H1 (cell line): Measurements from ENCODE around the gene MMP25. TPM values are rescaled to one million over a fixed set of nuclear protein-coding genes. Genes with fewer than 3 reads are reported as not detected.
"Not testable (repeated sequence)": the region's sequence is repeated elsewhere in the genome, so short reads cannot be mapped to it uniquely, and the experiment has no call there.

Experiments
- CTCF ChIA-PET: fragments of 300-600 bp; sonication (Branson Sonifier 250); formaldehyde crosslinking; loops from one replicate; lab custom pipeline; 2021; ENCODE audit not compliant: partially characterized antibody; lab: Charles Lee
- POLR2A ChIA-PET: fragments of 300-600 bp; sonication (Branson Sonifier 250); formaldehyde crosslinking; loops from one replicate; lab custom pipeline; 2021; ENCODE audit warnings: inconsistent platforms; ENCODE audit not compliant: partially characterized antibody; lab: Charles Lee
- DNase-seq, 2 experiments: peaks; one replicate each; pipeline versions ENCODE4 v3.0.0 to v3.0.0-alpha.2; 2010 to 2022; ENCODE audit warnings: low spot score in 2 of 2, low read depth in 1 of 2, mixed read lengths in 1 of 2
- FAIRE-seq: peaks from 2 replicates; lab custom pipeline; 2011; peaks lifted over from hg19 to GRCh38; lab: Jason Lieb, UNC
- H2AFZ ChIP-seq: 2 replicates; pipeline ENCODE4 v1.8.1; 2012; ENCODE audit warnings: low read length, inconsistent platforms
- H2AK5ac ChIP-seq: 2 replicates; pipeline ENCODE4 v1.6.1; 2013; ENCODE audit warnings: low read depth, low read length
- H2BK120ac ChIP-seq: replicated peaks from 2 replicates; pipeline ENCODE3; 2013; ENCODE audit warnings: low read depth, low read length, inconsistent platforms
- H2BK12ac ChIP-seq: 2 replicates; pipeline ENCODE4 v1.6.1; 2013; ENCODE audit warnings: low read depth, low read length
- H2BK15ac ChIP-seq: 2 replicates; pipeline ENCODE4 v1.6.1; 2013; ENCODE audit warnings: low read length
- H2BK20ac ChIP-seq: 2 replicates; pipeline ENCODE4 v1.6.1; 2013; ENCODE audit warnings: low read length
- H2BK5ac ChIP-seq: 2 replicates; pipeline ENCODE4 v1.6.1; 2013; ENCODE audit warnings: low read depth, low read length
- H3K14ac ChIP-seq: 2 replicates; pipeline ENCODE4 v1.6.1; 2013; ENCODE audit warnings: inconsistent platforms; ENCODE audit not compliant: insufficient read length
- H3K18ac ChIP-seq: 2 replicates; pipeline ENCODE4 v1.6.1; 2013; ENCODE audit warnings: low read length; ENCODE audit errors: extremely low read depth
- H3K23ac ChIP-seq: 2 replicates; pipeline ENCODE4 v1.6.1; 2013; ENCODE audit warnings: inconsistent platforms; ENCODE audit not compliant: insufficient read length
- H3K23me2 ChIP-seq: 2 replicates; pipeline ENCODE4 v1.6.1; 2013; ENCODE audit warnings: low read depth, low read length
- H3K27ac ChIP-seq: 2 replicates; pipeline ENCODE4 v1.6.1; 2011; ENCODE audit warnings: low read depth, low read length, inconsistent platforms
- H3K27me3 ChIP-seq, 4 experiments: replicated peaks in 1 of 4; 1 replicate in 1 of 4; 2 replicates in 3 of 4; pipeline versions ENCODE4 v1.6.1 to v1.8.1; 2011 to 2013; ENCODE audit warnings: low read length in 3 of 4, mild to moderate bottlenecking in 3 of 4, inconsistent platforms in 2 of 4, mixed read lengths in 2 of 4, moderate library complexity in 1 of 4; ENCODE audit not compliant: control insufficient read depth in 3 of 4, insufficient read depth in 3 of 4; ENCODE audit errors: extremely low read depth in 1 of 4
- H3K36me3 ChIP-seq, 4 experiments: 2 replicates each; pipeline versions ENCODE4 v1.6.1 to v1.8.1; 2011 to 2013; ENCODE audit warnings: mild to moderate bottlenecking in 4 of 4, low read length in 3 of 4, moderate library complexity in 2 of 4, control low read depth in 1 of 4, inconsistent platforms in 1 of 4; ENCODE audit not compliant: insufficient read depth in 4 of 4, control insufficient read depth in 2 of 4
- H3K4ac ChIP-seq: replicated peaks from 2 replicates; pipeline ENCODE3; 2013; ENCODE audit warnings: low read length, low read depth, mixed read lengths, inconsistent platforms; ENCODE audit not compliant: insufficient read length
- H3K4me1 ChIP-seq, 4 experiments: replicated peaks in 1 of 4; 1 replicate in 1 of 4; 2 replicates in 3 of 4; pipeline versions ENCODE4 v1.6.1 to v1.8.1; 2011 to 2013; ENCODE audit warnings: low read length in 3 of 4, inconsistent platforms in 2 of 4, mixed read lengths in 1 of 4; ENCODE audit not compliant: insufficient read depth in 4 of 4, control insufficient read depth in 3 of 4
- H3K4me2 ChIP-seq, 2 experiments: 2 replicates each; pipeline versions ENCODE4 v1.6.1 to v1.8.1; 2011 to 2013; ENCODE audit warnings: low read depth in 2 of 2, low read length in 2 of 2, control low read depth in 1 of 2, inconsistent platforms in 1 of 2, mild to moderate bottlenecking in 1 of 2; ENCODE audit not compliant: insufficient read depth in 1 of 2
- H3K4me3 ChIP-seq, 4 experiments: fragments of 200-600, 300-600 bp in 1 of 4; sonication (generic), shearing (Covaris generic), sonication (Bioruptor Twin) in 1 of 4; 2 replicates each; pipeline versions ENCODE4 v1.5.1 to v1.8.1; 2011 to 2016; ENCODE audit warnings: low read length in 4 of 4, low read depth in 3 of 4, control low read depth in 2 of 4, inconsistent platforms in 2 of 4, mild to moderate bottlenecking in 2 of 4, mixed read lengths in 1 of 4, moderate library complexity in 1 of 4; ENCODE audit not compliant: insufficient read depth in 2 of 4; ENCODE audit errors: extremely low read depth in 1 of 4
- H3K56ac ChIP-seq: replicated peaks from 2 replicates; pipeline ENCODE3; 2013; ENCODE audit warnings: low read depth, mild to moderate bottlenecking, mixed read lengths, low read length, inconsistent platforms; ENCODE audit not compliant: insufficient read length
- H3K79me1 ChIP-seq: 2 replicates; pipeline ENCODE4 v1.6.1; 2013; ENCODE audit warnings: low read depth, low read length, control low read depth
- H3K79me2 ChIP-seq, 2 experiments: 2 replicates each; pipeline versions ENCODE4 v1.6.1 to v1.8.1; 2012 to 2013; ENCODE audit warnings: low read length in 2 of 2, mild to moderate bottlenecking in 2 of 2, inconsistent platforms in 1 of 2; ENCODE audit not compliant: insufficient read depth in 2 of 2, control insufficient read depth in 1 of 2
- H3K9ac ChIP-seq, 4 experiments: replicated peaks in 1 of 4; 1 replicate in 1 of 4; 2 replicates in 3 of 4; pipeline versions ENCODE4 v1.6.1 to v1.8.1; 2011 to 2013; ENCODE audit warnings: low read depth in 3 of 4, low read length in 3 of 4, control low read depth in 2 of 4, mild to moderate bottlenecking in 2 of 4, moderate library complexity in 2 of 4, inconsistent platforms in 1 of 4; ENCODE audit errors: extremely low read depth in 1 of 4
- H3K9me3 ChIP-seq, 2 experiments: 2 replicates each; pipeline versions ENCODE4 v1.6.1 to v1.8.1; 2012 to 2013; ENCODE audit warnings: mild to moderate bottlenecking in 2 of 2, moderate library complexity in 2 of 2, control low read depth in 1 of 2, inconsistent platforms in 1 of 2, low read depth in 1 of 2, low read length in 1 of 2, mixed read lengths in 1 of 2; ENCODE audit not compliant: insufficient read depth in 2 of 2
- H4K20me1 ChIP-seq, 2 experiments: replicated peaks in 1 of 2; 2 replicates each; pipeline versions ENCODE3 to v1.8.1; 2011 to 2013; ENCODE audit warnings: inconsistent platforms in 2 of 2, low read length in 2 of 2, mild to moderate bottlenecking in 1 of 2; ENCODE audit not compliant: insufficient read depth in 2 of 2, control insufficient read depth in 1 of 2
- H4K5ac ChIP-seq: 2 replicates; pipeline ENCODE4 v1.6.1; 2013; ENCODE audit warnings: low read length, low read depth, mixed read lengths, inconsistent platforms; ENCODE audit not compliant: insufficient read length
- H4K8ac ChIP-seq: 2 replicates; pipeline ENCODE4 v1.8.0; 2013; ENCODE audit warnings: mild to moderate bottlenecking, moderate library complexity, low read length, inconsistent platforms; ENCODE audit not compliant: insufficient read depth; ENCODE audit errors: extremely low read depth
- H4K91ac ChIP-seq: replicated peaks from 2 replicates; pipeline ENCODE3; 2013; ENCODE audit warnings: low read length, mixed read lengths, inconsistent platforms; ENCODE audit not compliant: insufficient read length
- ASH2L ChIP-seq: fragments of 200-600, 300-600 bp; sonication (generic); IDR thresholded peaks from one replicate; pipeline ENCODE4 v1.7.1; 2017; ENCODE audit warnings: low read length
- CEBPB ChIP-seq: IDR thresholded peaks from 2 replicates; pipeline ENCODE4 v1.6.1; 2012; ENCODE audit warnings: low read depth, low read length
- EGR1 ChIP-seq: IDR thresholded peaks from 2 replicates; pipeline ENCODE4 v1.6.1; 2011; ENCODE audit warnings: low read depth, low read length, borderline replicate concordance
- KDM5A ChIP-seq: fragments of 200-600 bp; IDR thresholded peaks from 2 replicates; pipeline ENCODE4 v1.7.1; 2012; ENCODE audit warnings: mild to moderate bottlenecking, low read length, inconsistent platforms, mixed read lengths
- NRF1 ChIP-seq: IDR thresholded peaks from 2 replicates; pipeline ENCODE4 v1.6.1; 2011; ENCODE audit warnings: mild to moderate bottlenecking, low read depth, low read length, improper control_type of control experiment
- WGBS, 2 experiments: shearing (Covaris generic) in 1 of 2; methylation state at CpG; one replicate each; pipeline versions ENCODE4 v1.1.6 to v1.1.7; 2013 to 2015; ENCODE audit warnings: low lambda C conversion rate in 2 of 2, mixed read lengths in 2 of 2, inconsistent platforms in 1 of 2, low coverage in 1 of 2, missing lambda C conversion rate in 1 of 2; ENCODE audit not compliant: insufficient replicate concordance in 2 of 2, insufficient coverage in 1 of 2, insufficient read length in 1 of 2; ENCODE audit errors: extremely low coverage in 1 of 2, missing lambda C conversion rate in 1 of 2; 5-methylcytosine and 5-hydroxymethylcytosine counted together
- polyA plus RNA-seq, 7 experiments: library from polyadenylated mRNA; depleted of rRNA in 3 of 7; stranded (reverse) in 5 of 7; unstranded in 2 of 7; fragments of >200 nt in 5 of 7; fragments of 200-250 nt in 2 of 7; gene quantifications; 1 replicate in 5 of 7; 2 replicates in 1 of 7; 4 replicates in 1 of 7; pipeline versions ENCODE4 v1.2.1 to v1.2.3, GENCODE V29; 2011 to 2013; ENCODE audit warnings: missing spikeins in 2 of 7, mixed read lengths in 2 of 7
- total RNA-seq: library from RNA; stranded (reverse); fragmentation: NEBNext Ultra II Directional; extraction: Animal tissue kit (Norgen Biotek cat#: 25700); gene quantifications from 2 replicates; pipeline ENCODE4 v1.2.1, GENCODE V29; 2021

MMP25 gene
- total and polyA plus RNA-seq, 2 of the 8 experiments (the other 6 are each of a cell fraction or from before 2014, with no cell fraction given): 7.7 to 26.7 TPM

GRCh38 chr16:3068487-3068886, 22.1 kb downstream of the MMP25 start (continued):
- TF ChIP-seq EGR1: no peak
- TF ChIP-seq KDM5A: no peak
- no peak for TF ChIP-seq ASH2L
- TF ChIP-seq NRF1: no peak
- no peak for TF ChIP-seq CEBPB
- TF ChIP-seq, all 59 proteins: peak for 0

DNA sequence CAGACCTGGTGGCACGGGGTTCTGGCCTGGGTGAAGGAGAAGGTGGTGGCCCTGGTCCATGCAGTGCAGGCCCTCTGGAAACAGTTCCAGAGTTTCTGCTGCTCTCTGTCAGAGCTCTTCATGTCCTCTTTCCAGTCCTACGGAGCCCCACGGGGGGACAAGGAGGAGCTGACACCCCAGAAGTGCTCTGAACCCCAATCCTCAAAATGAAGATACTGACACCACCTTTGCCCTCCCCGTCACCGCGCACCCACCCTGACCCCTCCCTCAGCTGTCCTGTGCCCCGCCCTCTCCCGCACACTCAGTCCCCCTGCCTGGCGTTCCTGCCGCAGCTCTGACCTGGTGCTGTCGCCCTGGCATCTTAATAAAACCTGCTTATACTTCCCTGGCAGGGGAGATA, 22.8 kb downstream of the MMP25 start:
- not testable (repeated sequence) for H3K9me3 ChIP-seq, H2AK5ac ChIP-seq, H2AFZ ChIP-seq, H3K23me2 ChIP-seq, H2BK15ac ChIP-seq, H4K91ac ChIP-seq, H3K4me3 ChIP-seq, H2BK5ac ChIP-seq, H3K27ac ChIP-seq, H3K4ac ChIP-seq, H2BK12ac ChIP-seq, H4K20me1 ChIP-seq, H3K4me1 ChIP-seq, H3K14ac ChIP-seq, H2BK20ac ChIP-seq, FAIRE-seq, H3K18ac ChIP-seq, H4K8ac ChIP-seq, H3K36me3 ChIP-seq, H4K5ac ChIP-seq, H3K56ac ChIP-seq, DNase-seq, H2BK120ac ChIP-seq, H3K4me2 ChIP-seq, H3K23ac ChIP-seq, H3K27me3 ChIP-seq, H3K79me1 ChIP-seq, H3K79me2 ChIP-seq, H3K9ac ChIP-seq
- 73% methylated on average over 3 of the region's 11 CpGs; no CpG with 5 or more reads in 1 of the 2 experiments for WGBS, 2 experiments
- POLR2A ChIA-PET: interaction anchor here (0.6 to 3.8 kb wide), 7 partner anchors 10 to 96 kb away, joined by 3 to 31 read pairs (median 4); partner anchors contain the start of gene ZSCAN10
- CTCF ChIA-PET: interaction anchor here (0.6 to 2.7 kb wide), 4 partner anchors 8 to 196 kb away, joined by 3 to 13 read pairs (median 4); no protein-coding TSS in a partner anchor
